HG03521 (cell line): ENCODE measurements around the gene STAT2.
"Not testable (repeated sequence)": the region's sequence is repeated elsewhere in the genome, so short reads cannot be mapped to it uniquely, and the experiment has no call there.

Experiments
- ATAC-seq: cut with Tn5 transposase; IDR thresholded peaks from one replicate; pipeline ENCODE4 v1.9.1; 2021; ENCODE audit warnings: mild to moderate bottlenecking, moderate library complexity; ENCODE audit not compliant: unreplicated experiment

The STAT2 gene

DNA sequence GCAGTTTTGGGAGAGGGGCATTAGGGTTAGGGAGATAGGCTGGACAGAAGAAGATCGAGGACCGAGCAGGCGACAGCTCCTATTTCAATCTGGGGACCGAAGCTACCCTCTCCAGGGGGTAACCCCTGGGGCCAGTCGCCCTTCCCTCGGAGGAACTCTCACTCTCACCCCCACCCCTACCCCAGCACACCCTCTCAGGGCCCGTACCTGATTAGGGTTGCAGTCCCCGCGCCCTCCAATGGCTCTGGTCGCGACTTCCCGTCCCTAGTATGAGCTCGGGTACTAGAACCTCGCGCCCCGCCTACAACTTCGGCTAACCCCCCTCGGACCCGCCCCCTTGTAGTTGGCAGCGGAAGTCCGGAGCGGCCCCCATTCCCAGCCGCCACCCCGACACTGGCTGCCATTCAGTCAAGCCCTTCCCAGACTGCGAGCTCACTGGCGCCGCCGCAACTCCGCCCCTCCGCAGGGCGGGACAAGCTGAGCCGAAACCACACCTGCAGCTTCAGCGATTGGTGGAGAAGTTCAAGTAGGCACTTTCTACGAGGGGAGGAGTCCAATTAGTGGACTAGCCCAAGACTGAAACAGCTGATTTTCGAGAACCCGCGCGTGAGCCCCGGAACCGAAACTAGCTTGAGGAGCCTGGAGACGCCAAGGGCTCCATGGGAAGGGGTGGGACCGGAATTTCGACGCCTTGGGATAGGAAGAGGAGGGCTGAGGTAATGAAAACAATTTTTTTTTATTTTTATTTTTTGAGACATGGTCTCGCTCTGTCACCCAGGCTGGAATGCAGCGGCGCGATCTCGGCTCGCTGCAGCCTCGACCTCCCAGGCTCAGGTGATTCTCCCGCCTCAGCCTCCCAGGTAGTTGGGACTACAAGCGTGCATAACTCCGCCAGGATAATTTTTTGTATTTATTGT, at the start of gene STAT2:
Gene STAT2, minus strand, starts transcription at position 257 of the 917 bp plus-strand sequence. CDS start 3,536 bp downstream, outside the sequence.
- ATAC-seq = peak; percentile 96

DNA sequence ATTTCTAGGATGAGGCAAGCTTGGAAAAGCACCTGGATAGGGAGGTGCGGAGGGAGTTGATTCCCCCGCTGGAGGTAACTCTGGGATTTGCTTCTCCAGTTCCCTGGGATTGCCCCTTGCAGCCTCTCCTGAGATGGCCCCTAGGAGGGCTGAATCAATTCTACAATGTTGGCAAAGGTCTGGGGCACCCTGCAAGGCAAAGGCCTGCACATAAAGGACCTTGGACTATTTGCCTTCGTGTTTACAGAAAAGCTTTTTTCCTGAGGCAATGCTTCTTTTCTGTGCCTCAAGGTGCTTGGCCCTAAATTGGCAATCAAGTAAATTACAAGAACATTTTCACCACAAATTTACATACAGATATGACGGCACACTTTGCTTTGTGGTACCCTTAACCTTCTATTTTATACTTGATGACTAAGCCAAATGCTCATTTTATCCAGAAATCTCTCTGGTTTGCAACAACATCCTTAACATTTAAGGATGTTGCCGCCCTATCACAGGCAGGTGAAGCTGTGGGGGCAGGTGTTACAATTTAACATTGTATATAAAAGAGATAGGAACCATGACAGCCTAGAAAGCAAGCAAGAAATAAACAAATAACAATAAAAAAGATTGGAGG, 49.0 kb upstream of the STAT2 start:
- no peak for ATAC-seq

DNA sequence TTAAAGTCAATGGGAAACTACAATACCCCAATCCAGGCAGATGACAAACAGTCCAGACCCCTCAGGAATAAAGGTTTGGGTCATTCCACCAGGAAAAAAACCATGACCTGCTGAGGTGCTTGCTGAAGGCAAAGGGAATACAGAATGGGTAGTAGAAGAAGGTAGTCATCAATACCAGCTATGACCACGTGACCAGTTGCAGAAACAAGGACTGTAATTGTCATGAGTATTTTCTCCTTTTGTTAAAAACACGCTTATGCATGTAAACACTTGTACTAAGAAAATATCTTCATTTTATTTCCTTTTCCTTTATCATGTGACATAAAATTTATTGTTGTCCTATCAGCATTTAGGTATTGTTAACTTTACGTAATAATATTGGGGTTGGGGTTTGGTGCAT, 44.3 kb upstream of the STAT2 start:
- ATAC-seq = not testable (repeated sequence)

DNA sequence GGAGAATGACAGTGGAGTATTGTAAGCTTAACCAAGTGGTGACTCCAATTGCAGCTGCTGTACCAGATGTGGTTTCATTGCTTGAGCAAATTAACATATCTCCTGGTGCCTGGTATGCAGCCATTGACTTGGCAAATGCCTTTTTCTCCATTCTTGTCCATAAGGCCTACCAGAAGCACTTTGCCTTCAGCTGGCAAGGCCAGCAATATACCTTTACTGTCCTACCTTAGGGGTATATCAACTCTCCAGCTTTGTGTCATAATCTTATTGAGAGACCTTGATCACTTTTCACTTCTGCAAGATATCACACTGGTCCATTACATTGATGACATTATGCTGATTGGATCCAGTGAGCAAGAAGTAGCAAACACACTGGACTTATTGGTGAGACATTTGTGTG, 41.7 kb upstream of the STAT2 start:
- not testable (repeated sequence) for ATAC-seq

DNA sequence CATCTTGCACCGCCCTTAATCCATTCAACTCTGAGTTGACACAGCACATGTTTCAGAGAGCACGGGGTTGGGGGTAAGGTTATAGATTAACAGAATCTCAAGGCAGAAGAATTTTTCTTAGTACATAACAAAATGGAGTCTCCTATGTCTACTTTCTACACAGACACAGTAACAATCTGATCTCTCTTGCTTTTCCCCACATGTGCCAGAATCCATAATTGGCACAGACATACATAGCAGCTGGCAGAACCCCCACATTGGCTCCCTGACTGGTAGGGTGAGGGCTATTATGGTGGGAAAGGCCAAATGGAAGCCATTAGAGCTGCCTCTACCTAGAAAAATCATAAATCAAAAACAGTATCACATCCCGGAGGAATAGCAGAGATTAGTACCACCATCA, 41.2 kb upstream of the STAT2 start:
- not testable (repeated sequence) for ATAC-seq

DNA sequence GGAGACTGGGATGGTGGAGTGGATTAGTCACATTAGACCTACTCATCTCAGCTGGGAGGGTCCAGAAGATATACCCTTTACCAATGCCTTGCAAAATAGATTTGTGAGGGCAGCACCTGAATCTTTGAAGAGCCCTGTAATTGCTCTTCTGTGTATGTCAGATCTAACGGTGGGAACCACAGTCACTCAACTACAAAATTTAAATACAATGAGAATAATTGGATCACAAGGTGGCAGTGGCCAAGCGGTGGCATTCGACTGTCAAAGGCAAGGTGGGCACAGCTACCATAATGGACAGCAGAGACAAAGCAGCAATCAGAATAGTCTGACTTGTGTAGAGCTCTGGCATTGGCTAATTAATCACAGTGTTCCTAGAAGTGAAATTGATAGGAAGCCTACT, 39.6 kb upstream of the STAT2 start:
- not testable (repeated sequence) for ATAC-seq

DNA sequence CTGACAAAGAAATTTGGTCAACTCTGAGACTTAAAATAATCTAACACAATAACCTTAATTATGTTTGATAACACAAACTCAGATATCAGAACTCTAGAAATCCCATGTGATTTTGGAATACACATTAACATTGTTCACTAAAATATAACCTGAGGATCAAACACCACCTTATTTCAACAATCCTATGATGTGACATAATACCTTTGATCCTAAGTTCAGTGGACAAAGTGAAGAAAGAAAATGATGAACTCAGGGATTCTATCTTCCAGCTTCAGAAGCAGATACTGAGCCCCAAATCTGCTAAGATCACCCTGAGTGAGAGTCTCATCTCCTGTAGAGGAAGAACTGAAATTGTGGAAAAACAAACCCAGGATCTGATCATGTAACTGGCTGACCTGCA, 38.4 kb upstream of the STAT2 start:
- ATAC-seq = no peak

DNA sequence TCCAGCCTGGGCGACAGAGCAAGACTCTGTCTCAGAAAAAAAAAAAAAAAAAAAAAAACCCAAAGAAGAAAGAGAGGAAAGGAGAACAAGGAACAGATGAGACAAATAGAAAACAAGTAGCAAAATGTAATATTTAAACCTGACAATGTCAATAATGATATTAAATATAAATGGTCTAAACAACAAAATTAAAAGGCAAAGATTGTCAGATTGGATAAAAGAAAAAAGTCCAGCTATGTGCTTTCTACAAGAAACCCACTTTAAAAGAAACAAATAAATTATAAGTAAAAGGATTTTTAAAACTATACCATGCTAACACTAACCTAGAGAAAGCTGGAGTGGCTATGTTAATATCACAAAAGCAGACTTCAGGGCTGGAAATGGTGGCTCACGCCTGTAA, 32.4 kb upstream of the STAT2 start:
- ATAC-seq = no peak

DNA sequence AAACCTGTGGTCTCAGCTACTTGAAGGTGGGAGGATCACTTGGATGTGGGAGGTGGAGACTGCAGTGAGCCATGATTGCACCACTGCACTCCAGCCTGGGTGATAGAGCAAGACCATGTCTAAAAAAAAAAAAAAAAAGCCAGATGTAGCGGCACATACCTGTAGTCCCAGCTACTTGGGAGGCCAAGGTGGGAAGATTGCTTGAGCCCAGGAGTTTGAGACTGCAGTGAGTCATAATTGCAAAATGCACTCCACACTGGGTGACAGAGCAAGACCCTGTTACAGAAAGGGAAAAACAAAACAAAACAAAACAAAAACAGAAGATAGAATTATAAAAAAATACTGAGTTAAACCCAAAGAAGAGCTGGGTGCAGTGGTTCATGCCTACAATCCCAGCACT, 31.8 kb upstream of the STAT2 start:
- no peak for ATAC-seq

DNA sequence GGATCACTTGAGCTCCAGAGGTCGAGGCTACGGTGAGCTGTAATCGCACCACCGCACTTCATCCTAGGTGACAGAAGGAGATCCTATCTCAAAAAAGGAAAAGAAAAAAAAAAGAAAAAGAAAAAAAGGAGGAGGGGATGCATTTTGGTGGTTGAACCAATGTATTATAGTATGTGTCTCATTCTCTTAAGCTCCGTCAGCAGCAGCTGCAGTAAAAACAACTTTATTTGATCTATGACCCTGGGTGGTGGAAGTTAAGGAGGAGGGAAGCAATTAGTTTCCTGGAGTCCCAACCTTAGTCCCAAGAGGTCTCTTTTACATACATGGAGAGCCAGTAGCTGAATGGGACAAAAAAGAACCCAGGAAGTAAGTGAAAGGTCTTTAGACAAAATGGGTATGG, 29.5 kb upstream of the STAT2 start:
- no peak for ATAC-seq

DNA sequence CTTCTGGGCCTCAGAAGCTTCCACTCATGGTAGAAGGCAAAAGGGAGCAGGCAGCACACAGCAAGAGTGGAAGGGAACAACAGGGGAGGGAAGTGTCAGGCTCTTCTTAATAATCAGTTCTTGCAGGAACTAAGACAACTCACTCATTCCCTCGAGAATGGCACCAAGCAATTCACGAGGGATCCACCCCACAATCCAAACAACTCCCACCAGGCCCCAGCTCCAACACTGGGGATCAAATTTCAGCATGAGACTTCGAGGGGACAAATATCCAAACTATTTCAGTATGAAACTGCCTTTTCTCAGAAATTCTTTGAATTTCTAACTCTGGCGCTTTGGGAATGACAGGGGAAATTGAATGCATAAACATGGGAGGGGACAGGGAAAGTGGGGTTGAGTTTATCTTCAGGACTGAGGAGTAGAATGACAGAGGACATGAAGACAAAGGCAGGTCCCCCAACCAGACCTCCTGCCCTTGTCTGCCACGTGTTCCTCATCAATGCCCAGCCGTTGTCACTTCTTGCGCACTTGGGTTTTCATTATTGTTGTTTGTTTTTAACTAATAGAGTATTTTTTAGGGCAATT, 27.3 kb upstream of the STAT2 start:
- ATAC-seq = no peak

DNA sequence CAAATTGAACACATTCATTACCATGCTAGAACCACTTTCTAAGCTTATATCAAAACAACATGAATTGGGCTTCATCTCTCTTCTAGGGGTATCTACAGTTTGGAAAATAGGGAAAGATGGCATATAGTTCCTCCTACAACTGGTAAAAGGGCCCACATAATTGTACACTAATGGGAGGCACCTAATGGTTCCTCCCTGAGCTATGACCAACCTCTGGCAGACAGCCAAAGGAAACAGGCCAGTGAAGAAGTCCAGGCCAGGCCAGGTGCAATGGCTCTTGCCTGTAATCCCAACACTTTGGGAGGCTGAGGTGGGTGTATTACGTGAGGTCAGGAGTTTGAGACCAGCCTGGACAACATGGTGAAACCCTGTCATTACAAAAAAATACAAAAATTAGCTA, 26.0 kb upstream of the STAT2 start:
- no peak for ATAC-seq

DNA sequence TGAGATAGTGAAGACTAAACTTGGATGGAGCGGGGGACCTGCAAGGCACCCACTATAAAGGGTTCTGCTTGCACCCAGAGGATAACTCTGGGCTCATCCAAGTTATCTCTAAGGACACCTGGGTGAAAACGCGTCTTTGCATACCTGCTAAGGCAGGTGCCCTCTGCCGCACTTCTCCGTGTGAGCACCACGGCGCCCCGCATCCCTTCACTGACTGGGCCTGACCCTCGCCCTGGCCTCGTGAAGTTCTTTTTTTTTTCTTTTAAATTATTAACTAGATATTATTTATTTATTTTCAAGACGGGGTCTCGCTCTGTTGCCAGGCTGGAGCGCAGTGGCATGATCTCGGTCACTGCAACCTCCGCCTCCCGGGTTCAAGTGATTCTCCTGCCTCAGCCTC, 22.7 kb upstream of the STAT2 start:
- no peak for ATAC-seq

DNA sequence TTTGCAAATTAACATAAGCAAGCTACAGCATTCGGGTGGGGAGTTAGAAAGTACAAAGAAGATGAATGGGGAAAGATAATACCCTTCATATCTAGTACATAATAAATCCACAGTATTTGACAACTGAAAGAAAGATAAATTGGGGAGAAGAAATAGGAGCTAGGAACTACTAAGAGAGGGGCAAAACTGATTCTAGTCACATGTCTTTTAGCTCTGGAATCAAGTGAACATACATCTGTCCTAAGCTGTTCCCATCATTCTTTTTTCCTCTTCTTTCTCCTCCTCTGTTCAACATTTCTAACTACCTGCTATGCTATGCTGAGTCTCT, 18.0 kb upstream of the STAT2 start:
- ATAC-seq = no peak

DNA sequence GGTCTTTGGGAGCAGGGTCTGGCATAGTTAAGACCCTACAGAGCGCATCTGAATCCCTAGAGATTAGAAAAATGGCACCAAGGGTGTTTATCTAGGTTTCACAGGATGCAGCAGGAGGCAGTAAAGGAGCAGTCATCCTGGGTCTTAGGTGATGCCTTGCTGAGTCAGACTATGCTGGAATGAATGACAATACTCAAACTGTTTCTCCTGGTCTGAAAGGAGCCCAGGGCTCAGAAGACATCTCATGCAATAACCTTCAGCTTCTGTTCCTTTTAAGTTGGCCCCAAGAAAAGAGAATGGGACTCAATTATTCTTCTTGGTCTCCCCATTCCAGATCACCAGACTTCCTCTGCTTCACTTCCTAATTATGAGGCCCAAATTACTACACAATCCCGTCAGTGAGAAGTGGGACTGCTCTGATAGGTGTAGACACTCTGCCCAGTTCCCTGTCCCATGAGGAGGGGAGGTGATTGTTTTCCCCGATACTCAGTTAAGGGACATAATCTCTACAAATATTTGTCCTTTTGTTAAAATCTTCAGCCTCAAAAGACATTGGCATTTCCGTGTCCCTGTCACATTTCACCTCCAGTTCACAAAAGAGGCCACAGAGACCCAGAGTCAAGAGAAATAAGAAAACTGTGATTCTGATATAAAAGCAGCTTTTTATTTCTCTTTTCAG, 17.5 kb upstream of the STAT2 start:
- no peak for ATAC-seq

DNA sequence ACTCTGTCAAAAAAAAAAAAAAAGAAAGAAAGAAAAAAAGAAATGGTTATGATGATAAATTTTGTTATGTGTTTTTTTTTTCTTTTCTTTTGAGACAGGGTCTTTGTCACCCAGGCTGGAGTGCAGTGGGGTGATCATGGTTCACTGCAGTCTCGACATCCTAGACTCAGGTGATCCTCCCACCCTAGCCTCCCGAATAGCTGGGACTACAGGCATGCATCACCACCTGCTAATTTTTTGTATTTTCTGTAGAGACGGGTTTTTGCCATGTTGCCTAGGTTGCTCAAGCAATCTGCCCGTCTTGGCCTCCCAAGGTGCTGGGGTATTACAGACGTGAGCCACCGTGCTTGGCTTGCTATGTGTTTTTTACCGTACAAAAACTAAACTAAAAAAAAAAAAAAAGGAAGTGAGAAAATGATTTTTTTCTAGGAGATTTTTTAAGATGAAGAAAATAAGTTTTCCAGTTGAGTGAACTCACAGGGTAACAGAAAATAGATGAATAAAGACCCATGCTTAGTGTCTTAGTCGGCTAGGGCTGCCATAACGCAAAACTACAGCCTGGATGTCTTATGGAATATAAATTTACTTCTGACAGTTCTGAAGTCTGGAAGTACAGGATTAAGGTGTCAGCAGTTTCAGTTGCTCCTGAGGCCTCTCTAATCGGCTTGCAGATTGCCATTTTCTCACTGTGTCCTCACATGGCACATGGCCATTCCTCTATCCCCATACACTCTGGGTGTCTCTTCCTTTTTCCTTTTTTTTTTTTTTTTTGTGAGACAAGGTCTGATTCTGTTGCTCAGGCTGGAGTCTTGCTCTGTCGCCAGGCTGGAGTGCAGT, 15.9 kb upstream of the STAT2 start:
- peak; percentile 64 for ATAC-seq

DNA sequence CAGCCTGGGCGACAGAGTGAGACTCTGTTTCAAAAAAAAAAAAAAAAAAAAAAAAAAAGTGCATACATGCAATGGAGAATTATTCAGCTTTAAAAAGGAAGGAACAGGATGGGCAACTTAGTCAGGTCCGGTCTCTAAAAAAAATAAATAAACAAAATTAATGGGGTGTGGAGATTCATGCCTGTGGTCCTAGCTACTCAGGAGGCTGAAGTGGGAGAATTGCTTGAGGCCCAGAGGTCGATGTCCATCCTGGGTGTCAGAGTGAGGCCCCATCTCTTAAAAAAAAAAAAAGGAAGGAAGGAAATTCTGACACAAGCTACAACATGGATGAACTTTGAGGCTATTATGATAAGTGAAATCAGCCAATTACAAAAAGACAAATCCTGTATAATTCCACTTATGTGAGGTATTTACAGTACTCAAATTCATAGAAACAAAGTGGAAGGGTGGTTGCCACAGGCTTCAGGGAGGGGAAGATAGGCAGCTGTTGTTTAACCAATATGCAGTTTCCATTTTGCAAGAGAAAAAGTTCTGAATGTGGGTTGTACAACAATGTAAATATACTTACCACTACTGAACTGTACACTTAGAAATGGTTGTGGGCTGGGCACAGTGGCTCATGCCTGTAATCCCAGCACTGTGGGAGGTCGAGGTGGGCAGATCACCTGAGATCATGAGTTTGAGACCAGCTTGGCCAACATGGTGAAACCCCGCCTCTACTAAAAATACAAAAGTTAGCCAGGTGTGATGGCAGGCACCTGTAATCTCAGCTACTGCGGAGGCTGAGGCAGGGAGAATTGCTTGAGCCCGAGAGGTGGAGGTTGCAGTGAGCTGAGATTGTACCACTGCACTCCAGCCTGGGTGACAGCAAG, 15.1 kb upstream of the STAT2 start:
- ATAC-seq = peak; percentile 16

DNA sequence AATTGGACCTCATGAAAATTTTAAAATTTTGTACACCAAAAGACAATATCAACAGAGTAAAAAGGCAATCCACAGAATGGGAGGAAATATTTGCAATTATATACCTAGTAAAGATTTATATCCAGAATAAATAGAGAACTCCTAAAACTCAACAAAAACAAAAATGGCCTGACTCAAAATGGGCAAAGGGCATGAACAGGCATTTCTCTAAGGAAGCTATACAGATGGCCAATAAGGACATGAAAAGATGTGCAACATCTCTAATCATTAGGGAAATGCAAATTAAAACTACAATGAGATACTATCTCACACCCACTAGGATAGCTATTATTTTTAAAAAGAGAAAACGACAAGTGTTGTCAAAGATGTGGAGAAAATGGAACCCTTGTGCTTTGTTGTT, 13.6 kb upstream of the STAT2 start:
- ATAC-seq = no peak

DNA sequence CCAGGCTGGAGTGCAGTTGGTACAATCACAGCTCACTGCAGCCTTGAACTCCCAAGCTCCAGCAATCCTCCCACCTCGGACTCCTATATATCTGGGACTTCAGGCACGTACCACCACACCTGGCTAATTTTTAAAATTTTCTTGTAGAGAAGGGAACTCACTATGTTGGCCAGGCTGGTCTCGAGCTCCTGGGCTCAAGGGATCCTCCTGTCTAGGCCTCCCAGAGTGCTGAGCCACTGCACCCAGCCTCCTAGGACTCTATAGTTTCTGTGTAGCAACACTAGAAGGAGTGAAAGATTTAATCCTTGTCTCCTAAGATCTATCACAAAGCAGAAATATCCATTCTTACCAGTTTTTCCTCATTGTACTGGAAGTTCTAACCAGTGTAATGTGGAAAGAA, 7.0 kb upstream of the STAT2 start:
- no peak for ATAC-seq
